ENCODE results near the gene CNTLN. TPM values are rescaled to one million over a fixed set of nuclear protein-coding genes. Genes with fewer than 3 reads are reported as not detected.

CNTLN gene
- total and polyA plus RNA-seq, 9 of the 15 experiments (the other 6 are each of a cell fraction or from before 2014, with no cell fraction given): 0.08 TPM; not detected in 8

GRCh38 chr9:17328331-17328730 lies 193.5 kb downstream of the CNTLN start (continued):
- no peak for TF ChIP-seq DACH1 (IDR thresholded peaks at IDR 0.05; ENCODE audit: partially characterized antibody)

GRCh38 chr9:17330097-17330496 lies 195.3 kb downstream of the CNTLN start:
- CTCF ChIA-PET (ENCODE audit: low intra/inter-chr PET ratio): no interaction called here
- intact Hi-C loops (cut with micrococcal nuclease): no loop called here
- in situ Hi-C loops (cut with MboI): no loop called here

More at GRCh38 chr9:17330097-17330496, 195.3 kb downstream of the CNTLN start:
- FAIRE-seq: no peak
- Histone ChIP-seq H3K27ac (ENCODE audit: extremely low read depth, low read depth, low read length) (no peak overlapping the region), H3K9ac (ENCODE audit: insufficient read depth in 1 of 2, low read depth in 2 of 2, low read length in 2 of 2) (no peak overlapping the region), H4K20me1 (replicated peaks; ENCODE audit: control insufficient read depth, insufficient read depth, low read length) (no peaks in the 10 kb centered on the region), H3K79me2 (ENCODE audit: control insufficient read depth, insufficient read depth, low read length) (no peaks in the 10 kb centered on the region), H3K36me3 (ENCODE audit: control insufficient read depth, insufficient read depth, low read length) (no peaks in the 10 kb centered on the region), H3K4me2 (ENCODE audit: insufficient read depth, low read length) (no peak overlapping the region), H3K9me1 (ENCODE audit: control insufficient read depth, insufficient read depth, low read length) (no peaks in the 10 kb centered on the region), H3K4me1 (replicated peaks in 1 of 2; ENCODE audit: control insufficient read depth in 2 of 2, insufficient read depth in 2 of 2, low read length in 2 of 2) (no peaks in the 10 kb centered on the region), H2AFZ (ENCODE audit: low read depth, low read length) (no peak overlapping the region), H3K27me3 (ENCODE audit: control insufficient read depth in 2 of 2, insufficient read depth in 2 of 2, low read length in 2 of 2) (no peaks in the 10 kb centered on the region), H3K4me3 (no peak overlapping the region), H3K9me3 (replicated peaks; ENCODE audit: control insufficient read depth, insufficient read depth, low read depth, low read length) (no peaks in the 10 kb centered on the region)
- POLR2A ChIA-PET: no interaction called here
- no peak for ATAC-seq
- DNase-seq (ENCODE audit: extremely low read depth in 1 of 4, low spot score in 3 of 4): no peak
- no peak for TF ChIP-seq NR1H2 (CRISPR knock-in tag; IDR thresholded peaks at IDR 0.05)
- no peak for TF ChIP-seq PHF21A (IDR thresholded peaks at IDR 0.05; ENCODE audit: borderline replicate concordance, low read depth)
- no peak for TF ChIP-seq ZFP36 (IDR thresholded peaks at IDR 0.05; ENCODE audit: low read depth, low read length, partially characterized antibody)
- no peak for TF ChIP-seq ZKSCAN8 (CRISPR knock-in tag; IDR thresholded peaks at IDR 0.05)
- TF ChIP-seq TOE1 (IDR thresholded peaks at IDR 0.05; ENCODE audit: borderline replicate concordance): no peak
- no peak for TF ChIP-seq TOE1 (CRISPR knock-in tag; IDR thresholded peaks at IDR 0.05; ENCODE audit: borderline replicate concordance, low read depth)
- no peak for TF ChIP-seq ZBTB34 (CRISPR knock-in tag; IDR thresholded peaks at IDR 0.05)
- no TSS peak for BruUV-seq (replicated peaks)
